ENCODE measurements around the gene TMEM250.
A peak's percentile ranks its signal among the peaks of the same experiment; 100 is the strongest.

Gene TMEM250

DNA sequence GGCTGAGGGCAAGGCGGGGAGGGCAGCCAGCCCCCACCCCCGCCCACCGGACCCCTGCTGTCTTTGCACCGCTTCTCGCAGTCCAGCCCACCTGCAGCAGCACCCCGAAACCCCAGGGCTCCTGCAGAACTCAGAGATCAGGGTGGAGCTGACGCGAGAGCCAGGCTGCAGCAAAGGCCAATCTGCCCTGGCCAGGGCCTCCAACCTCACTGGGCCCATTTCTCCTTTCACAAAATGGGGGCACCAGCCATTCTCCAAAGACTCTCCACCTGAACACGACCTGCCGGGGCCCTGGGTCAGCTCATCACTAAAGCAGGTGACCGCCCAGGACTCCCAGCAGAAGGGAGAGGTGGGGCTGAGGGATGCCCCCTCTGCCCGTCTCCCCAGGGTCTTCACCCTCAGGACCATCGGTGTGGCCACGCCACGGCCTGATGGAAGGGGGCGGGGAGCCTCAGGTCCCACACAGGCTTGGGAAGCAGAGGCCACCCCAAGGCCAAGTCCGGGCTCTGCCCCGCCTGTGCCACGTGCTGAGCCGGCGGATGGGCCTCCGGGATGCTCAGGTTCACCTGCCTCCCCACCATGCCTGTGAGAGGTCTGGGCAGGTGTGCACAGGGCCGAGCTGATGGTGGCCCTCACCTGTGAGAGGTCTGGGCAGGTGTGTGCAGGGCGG is 36.7 kb downstream of the TMEM250 start:
- no peak for DNase-seq

DNA sequence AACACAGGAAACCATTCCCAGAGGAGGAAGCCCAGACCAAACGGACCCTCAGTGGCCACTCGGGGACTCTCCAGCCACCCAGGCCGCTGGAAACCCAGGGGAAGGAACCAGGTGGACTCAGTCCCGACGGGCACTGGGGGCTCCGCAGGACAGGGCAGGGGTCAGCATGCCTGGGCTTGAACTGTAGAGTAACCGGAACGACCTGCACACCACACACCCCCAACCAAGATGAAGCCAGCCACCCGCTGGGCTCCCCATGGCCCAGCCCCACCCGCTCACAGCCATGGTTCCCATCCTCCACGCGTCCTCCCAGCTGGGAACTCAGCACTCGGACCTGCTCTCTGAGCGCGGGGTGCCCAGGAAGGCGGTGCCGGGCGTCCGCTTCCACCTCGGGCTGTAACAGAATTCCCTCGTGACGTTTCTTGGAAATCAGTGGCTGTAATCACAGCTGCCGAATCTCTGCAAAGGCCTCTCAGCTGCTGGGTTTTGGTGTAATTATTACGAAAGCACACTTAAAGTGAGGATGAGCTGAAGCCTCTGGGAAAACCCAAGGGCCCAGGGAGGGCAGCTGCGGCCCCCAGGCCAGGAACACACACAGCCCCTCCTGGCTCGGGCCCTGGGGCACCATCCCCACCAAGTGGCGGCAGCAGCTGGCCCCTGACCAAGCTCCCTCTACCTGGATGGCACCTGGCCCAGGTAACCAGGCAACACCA is 37.4 kb downstream of the TMEM250 start:
- peak in 1 of 2 experiments; percentile 34 for DNase-seq

GRCh38 chr9:136080716-136081112 is 38.0 kb downstream of the TMEM250 start:
- no peak for DNase-seq

DNA sequence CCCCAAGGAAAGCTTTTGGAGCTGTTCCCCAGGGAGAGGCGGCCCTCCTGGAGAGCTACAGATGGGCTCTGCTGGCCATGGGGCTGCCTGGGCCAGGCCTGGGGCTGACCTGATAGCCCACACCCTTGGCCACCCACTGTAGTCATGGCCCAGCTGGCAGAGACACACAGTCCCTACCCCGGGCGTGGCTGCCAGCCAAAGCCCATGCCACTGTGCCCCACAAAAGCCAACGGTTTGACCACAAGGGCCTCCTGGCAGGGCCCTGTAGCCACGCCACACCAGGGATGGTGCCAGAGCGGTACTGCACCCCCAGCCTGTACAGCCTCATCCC is 38.8 kb downstream of the TMEM250 start:
- no peak for DNase-seq

- DNase-seq: peak in 1 of 2 experiments; percentile 76
These were observed 39.3 kb downstream of the TMEM250 start for GRCh38 chr9:136079211-136079915.

DNA sequence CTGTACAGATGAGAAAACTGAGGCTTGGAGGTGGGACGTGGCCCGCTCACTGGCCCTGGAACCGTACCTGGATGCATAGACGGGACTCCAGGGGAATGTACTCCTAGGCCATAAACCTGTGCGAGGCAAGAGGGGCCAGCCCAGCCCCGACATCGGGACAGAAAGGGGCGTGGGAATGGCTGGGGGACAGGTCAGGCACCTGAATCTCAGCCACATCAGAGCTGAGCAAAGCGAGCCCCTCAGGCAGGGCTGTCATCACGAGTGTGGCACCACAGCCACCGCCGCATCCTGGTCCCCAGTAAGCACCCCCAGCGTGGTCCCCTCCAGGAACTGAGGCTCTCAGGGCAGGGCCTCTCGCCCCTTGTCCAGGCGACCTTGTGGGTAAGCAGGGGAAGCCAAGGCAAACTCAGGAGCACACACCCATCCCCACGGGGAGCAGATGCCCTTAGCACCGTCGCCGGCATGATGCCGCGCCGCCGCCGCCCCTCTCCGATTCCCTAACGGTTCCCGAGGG is 40.1 kb downstream of the TMEM250 start:
- no peak for DNase-seq

DNA sequence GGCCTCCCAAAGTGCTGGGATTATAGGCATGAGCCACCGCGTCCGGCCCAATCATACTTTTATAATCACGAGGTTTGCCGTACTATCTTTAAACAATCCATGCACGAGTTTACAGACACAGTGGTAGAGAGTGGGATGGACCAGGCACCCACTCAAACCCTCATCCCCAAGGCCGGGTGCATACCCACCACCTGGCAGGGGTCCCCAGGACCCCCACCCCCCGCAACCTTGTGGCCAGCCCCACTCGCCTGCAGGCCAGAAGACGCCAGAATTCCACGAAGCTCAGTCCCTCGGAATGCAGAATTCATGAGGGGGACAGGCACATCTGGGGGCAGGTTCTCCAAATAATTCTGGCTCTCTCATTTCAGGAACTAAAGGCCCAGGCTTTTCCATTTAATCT is 40.7 kb downstream of the TMEM250 start:
- no peak for DNase-seq

GRCh38 chr9:136077491-136077890 is 41.2 kb downstream of the TMEM250 start:
- DNase-seq: no peak

DNA sequence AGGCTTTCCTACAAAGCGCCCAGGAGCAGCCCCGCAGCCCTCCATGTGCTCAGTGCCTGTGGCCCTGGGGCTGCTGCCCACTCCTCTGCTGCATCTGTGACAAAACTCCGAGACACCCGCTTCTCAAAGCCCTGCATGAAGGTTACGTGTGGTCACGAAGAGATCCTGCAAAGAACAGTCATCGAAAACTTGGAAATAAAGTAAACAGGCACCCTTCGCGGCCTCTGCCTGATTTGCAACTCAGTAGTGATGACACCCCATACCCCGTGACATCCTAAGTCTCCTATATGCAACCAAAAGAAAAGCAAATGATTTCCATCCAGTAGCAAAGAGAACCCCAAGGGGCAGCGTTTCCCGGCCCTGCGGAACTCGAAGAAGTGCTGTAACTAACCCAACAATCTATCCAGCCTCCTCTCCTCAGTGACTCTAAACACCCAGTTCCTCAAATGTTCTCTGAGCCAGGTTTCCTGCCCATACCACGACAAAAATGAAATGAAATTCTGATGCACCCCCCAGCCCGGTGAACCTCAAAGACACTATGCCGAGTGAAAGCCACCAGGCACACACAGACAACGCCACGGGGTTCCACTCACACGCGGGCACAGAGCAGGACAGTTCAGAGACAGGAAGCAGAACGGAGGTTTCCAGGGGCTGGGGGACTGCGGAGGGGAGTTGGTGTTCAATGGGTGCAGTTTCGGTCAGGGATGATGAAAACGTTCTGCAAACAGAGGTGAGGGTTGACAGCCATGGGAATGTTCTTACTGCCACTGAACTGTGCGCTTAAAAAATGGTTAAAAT is 42.6 kb downstream of the TMEM250 start:
- no peak for DNase-seq

DNA sequence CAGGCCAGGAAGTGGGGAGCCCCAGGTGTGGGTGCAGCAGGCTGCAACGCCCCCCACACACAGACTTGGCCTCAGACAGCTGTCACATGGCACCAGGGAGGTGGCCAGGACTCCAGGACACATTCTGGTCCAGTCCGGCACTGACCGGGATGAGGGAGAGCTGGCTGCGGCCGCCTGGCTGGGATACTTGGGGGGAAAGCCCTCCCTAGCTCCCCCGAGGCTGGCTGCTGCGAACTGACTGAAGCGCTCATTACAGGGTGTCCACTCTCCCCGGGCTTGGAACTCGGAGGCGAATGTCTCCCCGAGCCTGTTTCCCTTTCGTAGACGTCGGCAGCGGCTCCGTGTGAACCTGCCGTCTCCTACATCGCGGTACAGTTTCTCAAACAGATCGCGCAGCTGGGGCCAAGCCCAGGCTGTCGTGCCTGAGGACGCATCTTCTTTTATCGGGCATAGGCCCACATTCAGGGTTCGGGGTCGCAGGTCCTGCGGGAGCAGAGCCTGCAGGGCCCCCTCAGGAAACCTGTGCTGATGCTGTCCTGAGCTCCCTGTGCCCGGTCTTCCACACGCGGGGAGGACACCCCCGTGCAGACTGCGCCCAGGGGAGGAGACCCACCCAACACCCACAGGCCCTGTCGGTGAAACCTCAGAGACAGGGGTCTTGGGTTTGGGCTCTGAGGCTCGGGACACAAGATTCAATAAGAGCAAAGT is 43.4 kb downstream of the TMEM250 start:
- DNase-seq: no peak

DNA sequence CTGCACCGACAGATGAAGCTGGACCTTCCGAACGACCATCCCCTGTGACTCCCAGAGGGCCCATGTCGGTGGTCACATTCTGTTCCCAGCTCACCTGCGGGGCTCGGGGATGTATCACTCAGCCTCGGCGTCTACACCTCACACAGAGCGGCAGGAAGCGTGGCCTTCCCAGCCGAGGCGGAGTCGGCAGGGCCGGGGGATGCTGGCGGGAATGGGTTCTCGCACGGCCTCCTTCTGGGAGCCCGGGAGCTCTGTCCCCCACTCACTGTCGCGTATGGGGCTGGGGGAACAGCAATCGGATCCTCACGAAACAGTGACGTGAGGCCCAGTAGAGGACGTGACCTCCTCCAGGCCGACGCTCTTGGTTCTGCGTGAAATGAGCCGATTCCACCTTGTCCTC is 44.0 kb downstream of the TMEM250 start:
- no peak for DNase-seq
